ENCODE data around the gene CAPZA1.

The CAPZA1 gene

GRCh38 chr1:112702067-112702395, 82.4 kb downstream of the CAPZA1 start:
- no peaks in the 10 kb centered on the region for H3K9me3 ChIP-seq (ENCODE audit: control insufficient read depth, insufficient read depth, low read depth, low read length)
- H3K9ac ChIP-seq (ENCODE audit: low read length), result no peak overlapping the region
- no peak overlapping the region for H3K4me3 ChIP-seq (ENCODE audit: low read depth, low read length)
- no peak overlapping the region for H3K27ac ChIP-seq (ENCODE audit: low read depth, low read length)
- peaks cover 75% of the 10 kb centered on the region for H3K4me1 ChIP-seq (ENCODE audit: control insufficient read depth, insufficient read depth, low read length)
- H3K36me3 ChIP-seq (ENCODE audit: control insufficient read depth, insufficient read depth, low read length), result peaks cover 37% of the 10 kb centered on the region
- peaks cover 76% of the 10 kb centered on the region for H3K27me3 ChIP-seq (ENCODE audit: control insufficient read depth, insufficient read depth, low read length)

GRCh38 chr1:112702420-112703261, 83.0 kb downstream of the CAPZA1 start:
- Histone ChIP-seq H3K27ac (ENCODE audit: low read depth, low read length) (no peak overlapping the region), H3K4me1 (ENCODE audit: control insufficient read depth, insufficient read depth, low read length) (peaks cover 77% of the 10 kb centered on the region), H3K4me3 (ENCODE audit: low read depth, low read length) (no peak overlapping the region), H3K27me3 (ENCODE audit: control insufficient read depth, insufficient read depth, low read length) (peaks cover 77% of the 10 kb centered on the region), H3K9ac (ENCODE audit: low read length) (no peak overlapping the region), H3K9me3 (ENCODE audit: control insufficient read depth, insufficient read depth, low read depth, low read length) (no peaks in the 10 kb centered on the region), H3K36me3 (ENCODE audit: control insufficient read depth, insufficient read depth, low read length) (peaks cover 35% of the 10 kb centered on the region)

GRCh38 chr1:112703706-112704105, 84.1 kb downstream of the CAPZA1 start:
- Histone ChIP-seq H3K4me1 (ENCODE audit: control insufficient read depth, insufficient read depth, low read length) (peaks cover 71% of the 10 kb centered on the region), H3K36me3 (ENCODE audit: control insufficient read depth, insufficient read depth, low read length) (peaks cover 25% of the 10 kb centered on the region), H3K9ac (ENCODE audit: low read length) (no peak overlapping the region), H3K27me3 (ENCODE audit: control insufficient read depth, insufficient read depth, low read length) (peaks cover 76% of the 10 kb centered on the region), H3K9me3 (ENCODE audit: control insufficient read depth, insufficient read depth, low read depth, low read length) (no peaks in the 10 kb centered on the region), H3K4me3 (ENCODE audit: low read depth, low read length) (no peak overlapping the region), H3K27ac (ENCODE audit: low read depth, low read length) (no peak overlapping the region)

GRCh38 chr1:112704391-112704933, 84.8 kb downstream of the CAPZA1 start:
- H3K4me1 ChIP-seq (ENCODE audit: control insufficient read depth, insufficient read depth, low read length), result peaks cover 64% of the 10 kb centered on the region
- peaks cover 22% of the 10 kb centered on the region for H3K36me3 ChIP-seq (ENCODE audit: control insufficient read depth, insufficient read depth, low read length)
- H3K27me3 ChIP-seq (ENCODE audit: control insufficient read depth, insufficient read depth, low read length), result peaks cover 69% of the 10 kb centered on the region
- no peaks in the 10 kb centered on the region for H3K9me3 ChIP-seq (ENCODE audit: control insufficient read depth, insufficient read depth, low read depth, low read length)
- H3K4me3 ChIP-seq (ENCODE audit: low read depth, low read length), result peak overlapping the region; percentile 88
- H3K9ac ChIP-seq (ENCODE audit: low read length), result peak overlapping the region; percentile 30
- H3K27ac ChIP-seq (ENCODE audit: low read depth, low read length), result no peak overlapping the region

- Histone ChIP-seq H3K4me3 (ENCODE audit: low read depth, low read length) (peak overlapping the region; percentile 88), H3K4me1 (ENCODE audit: control insufficient read depth, insufficient read depth, low read length) (peaks cover 58% of the 10 kb centered on the region), H3K27ac (ENCODE audit: low read depth, low read length) (no peak overlapping the region; the same call in 1 of the 2 replicates), H3K27me3 (ENCODE audit: control insufficient read depth, insufficient read depth, low read length) (peaks cover 63% of the 10 kb centered on the region), H3K36me3 (ENCODE audit: control insufficient read depth, insufficient read depth, low read length) (peaks cover 16% of the 10 kb centered on the region), H3K9me3 (ENCODE audit: control insufficient read depth, insufficient read depth, low read depth, low read length) (no peaks in the 10 kb centered on the region), H3K9ac (ENCODE audit: low read length) (peak overlapping the region; percentile 87)
Observed at GRCh38 chr1:112704934-112705627, 85.4 kb downstream of the CAPZA1 start.

- peak within 1 kb of the TSS; percentile 66; the same call in 1 of the 2 replicates for H3K27ac ChIP-seq (ENCODE audit: low read depth, low read length)
- H3K27me3 ChIP-seq (ENCODE audit: control insufficient read depth, insufficient read depth, low read length), result peaks cover 53% of the 10 kb centered on the region
- peaks cover 13% of the 10 kb centered on the region for H3K36me3 ChIP-seq (ENCODE audit: control insufficient read depth, insufficient read depth, low read length)
- peak within 1 kb of the TSS; percentile 87 for H3K9ac ChIP-seq (ENCODE audit: low read length)
- H3K9me3 ChIP-seq (ENCODE audit: control insufficient read depth, insufficient read depth, low read depth, low read length), result no peaks in the 10 kb centered on the region
- peak within 1 kb of the TSS; percentile 88 for H3K4me3 ChIP-seq (ENCODE audit: low read depth, low read length)
- H3K4me1 ChIP-seq (ENCODE audit: control insufficient read depth, insufficient read depth, low read length), result peaks cover 52% of the 10 kb centered on the region
Observed at GRCh38 chr1:112706505-112707220, 87.0 kb downstream of the CAPZA1 start, which contains the start of gene RHOC. RHOC (minus strand) TSS chr1:112707127; CDS start chr1:112703799, 3,328 bp downstream.

GRCh38 chr1:112707221-112708001, 87.8 kb downstream of the CAPZA1 start:
- Histone ChIP-seq H3K27me3 (ENCODE audit: control insufficient read depth, insufficient read depth, low read length) (peaks cover 46% of the 10 kb centered on the region), H3K4me1 (ENCODE audit: control insufficient read depth, insufficient read depth, low read length) (peaks cover 50% of the 10 kb centered on the region), H3K4me3 (ENCODE audit: low read depth, low read length) (peak overlapping the region; percentile 88), H3K9ac (ENCODE audit: low read length) (peak overlapping the region; percentile 40), H3K9me3 (ENCODE audit: control insufficient read depth, insufficient read depth, low read depth, low read length) (no peaks in the 10 kb centered on the region), H3K36me3 (ENCODE audit: control insufficient read depth, insufficient read depth, low read length) (peaks cover 6% of the 10 kb centered on the region), H3K27ac (ENCODE audit: low read depth, low read length) (no peak overlapping the region)

GRCh38 chr1:112708002-112708448, 88.4 kb downstream of the CAPZA1 start:
- Histone ChIP-seq H3K9me3 (ENCODE audit: control insufficient read depth, insufficient read depth, low read depth, low read length) (no peaks in the 10 kb centered on the region), H3K27me3 (ENCODE audit: control insufficient read depth, insufficient read depth, low read length) (peaks cover 39% of the 10 kb centered on the region), H3K4me1 (ENCODE audit: control insufficient read depth, insufficient read depth, low read length) (peaks cover 53% of the 10 kb centered on the region), H3K4me3 (ENCODE audit: low read depth, low read length) (peak overlapping the region; percentile 88), H3K9ac (ENCODE audit: low read length) (no peak overlapping the region), H3K36me3 (ENCODE audit: control insufficient read depth, insufficient read depth, low read length) (peaks cover 5% of the 10 kb centered on the region), H3K27ac (ENCODE audit: low read depth, low read length) (no peak overlapping the region)

- H3K4me3 ChIP-seq (ENCODE audit: low read depth, low read length), result no peak overlapping the region
- peaks cover 39% of the 10 kb centered on the region for H3K27me3 ChIP-seq (ENCODE audit: control insufficient read depth, insufficient read depth, low read length)
Observed at GRCh38 chr1:112708489-112708888, 88.9 kb downstream of the CAPZA1 start.

GRCh38 chr1:112710159-112710558, 90.5 kb downstream of the CAPZA1 start:
- H3K4me1 ChIP-seq (ENCODE audit: control insufficient read depth, insufficient read depth, low read length), result peaks cover 45% of the 10 kb centered on the region
- H3K4me3 ChIP-seq (ENCODE audit: low read depth, low read length), result no peak overlapping the region
- no peaks in the 10 kb centered on the region for H3K9me3 ChIP-seq (ENCODE audit: control insufficient read depth, insufficient read depth, low read depth, low read length)
- no peak overlapping the region for H3K9ac ChIP-seq (ENCODE audit: low read length)
- H3K36me3 ChIP-seq (ENCODE audit: control insufficient read depth, insufficient read depth, low read length), result peaks cover 5% of the 10 kb centered on the region
- peaks cover 40% of the 10 kb centered on the region for H3K27me3 ChIP-seq (ENCODE audit: control insufficient read depth, insufficient read depth, low read length)
- H3K27ac ChIP-seq (ENCODE audit: low read depth, low read length), result no peak overlapping the region

More at GRCh38 chr1:112708489-112708888, 88.9 kb downstream of the CAPZA1 start:
- H3K36me3 ChIP-seq (ENCODE audit: control insufficient read depth, insufficient read depth, low read length), result peaks cover 5% of the 10 kb centered on the region
- H3K9ac ChIP-seq (ENCODE audit: low read length), result no peak overlapping the region
- no peaks in the 10 kb centered on the region for H3K9me3 ChIP-seq (ENCODE audit: control insufficient read depth, insufficient read depth, low read depth, low read length)
- no peak overlapping the region for H3K27ac ChIP-seq (ENCODE audit: low read depth, low read length)
- peaks cover 53% of the 10 kb centered on the region for H3K4me1 ChIP-seq (ENCODE audit: control insufficient read depth, insufficient read depth, low read length)
